ENCODE data around the gene PMEPA1. TPM values are rescaled to one million over a fixed set of nuclear protein-coding genes. Genes with fewer than 3 reads are reported as not detected.

The PMEPA1 gene
- total RNA-seq, 4 donors from 2014 or later: 10.4 to 37.8 (median 17.4) TPM

GRCh38 chr20:57710841-57711240 is 1.0 kb upstream of the PMEPA1 start:
- peaks cover 45 to 81% (median 76%) of the 10 kb centered on the region in 4 donors for H3K4me1 ChIP-seq
- TF ChIP-seq POLR2AphosphoS5 (IDR thresholded peaks at IDR 0.05) (no peak), POLR2A (IDR thresholded peaks at IDR 0.05; ENCODE audit: low read depth) (no peak), EP300 (IDR thresholded peaks at IDR 0.05) (no peak), CTCF (IDR thresholded peaks at IDR 0.05) (no peak)
- intact Hi-C loops (cut with DNase I): loop anchor here (5.0 kb wide), 1 partner anchor 36 kb away; no protein-coding TSS in a partner anchor
- no peaks in the 10 kb centered on the region for H3K9me3 ChIP-seq
- no peaks in the 10 kb centered on the region for H3K36me3 ChIP-seq
- peak overlapping the region; percentile 67 to 86 (median 81) for H3K4me3 ChIP-seq
- H3K27ac ChIP-seq (replicated peaks in 1 of 4): peak overlapping the region; percentile 88 to 94 (median 90)
- DNase-seq (ENCODE audit: extremely low spot score): no peak
- 27% methylated on average over 6 of the region's 6 CpGs for WGBS
- H3K27me3 ChIP-seq: no peaks in the 10 kb centered on the region

- no peak for TF ChIP-seq POLR2A (IDR thresholded peaks at IDR 0.05; ENCODE audit: low read depth)
- TF ChIP-seq POLR2AphosphoS5 (IDR thresholded peaks at IDR 0.05): peak in 1 of 2 donors; percentile 5
- Histone ChIP-seq H3K27me3 (no peaks in the 10 kb centered on the region), H3K27ac (replicated peaks in 1 of 4) (peak overlapping the region; percentile 80 to 94 (median 90)), H3K4me1 (peaks cover 37 to 87% (median 73%) of the 10 kb centered on the region in 4 donors), H3K4me3 (peak overlapping the region; percentile 67 to 86 (median 81)), H3K9me3 (no peaks in the 10 kb centered on the region), H3K36me3 (no peaks in the 10 kb centered on the region)
- no peak for DNase-seq (ENCODE audit: extremely low spot score)
- intact Hi-C loops (cut with DNase I): no loop called here
- 3% methylated on average over 7 of the region's 108 CpGs for WGBS
Observed at GRCh38 chr20:57708694-57709673, 831 bp downstream of the PMEPA1 start.

GRCh38 chr20:57707849-57708693 is 1.7 kb downstream of the PMEPA1 start:
- peak overlapping the region; percentile 67 to 86 (median 81) for H3K4me3 ChIP-seq
- intact Hi-C loops (cut with DNase I): no loop called here
- H3K27me3 ChIP-seq: no peaks in the 10 kb centered on the region
- H3K27ac ChIP-seq (replicated peaks in 1 of 4): peak overlapping the region; percentile 80 to 94 (median 90)
- no peak for DNase-seq (ENCODE audit: extremely low spot score)
- H3K36me3 ChIP-seq: no peaks in the 10 kb centered on the region
- WGBS: 54% methylated on average over 21 of the region's 23 CpGs
- TF ChIP-seq POLR2AphosphoS5 (IDR thresholded peaks at IDR 0.05): peak; percentile 57 to 59
- no peak for TF ChIP-seq CTCF (IDR thresholded peaks at IDR 0.05)
- H3K4me1 ChIP-seq: peaks cover 28 to 85% (median 66%) of the 10 kb centered on the region in 4 donors
- no peaks in the 10 kb centered on the region for H3K9me3 ChIP-seq

- Histone ChIP-seq H3K4me1 (peaks cover 22 to 85% (median 62%) of the 10 kb centered on the region in 4 donors), H3K27me3 (no peaks in the 10 kb centered on the region), H3K9me3 (no peaks in the 10 kb centered on the region), H3K27ac (replicated peaks in 1 of 4) (peak overlapping the region; percentile 80 to 94 (median 90)), H3K4me3 (peak overlapping the region in 3 of 4 donors; percentile 67 to 82 (median 80)), H3K36me3 (no peaks in the 10 kb centered on the region)
- no peak for TF ChIP-seq CTCF (IDR thresholded peaks at IDR 0.05)
- TF ChIP-seq POLR2A (IDR thresholded peaks at IDR 0.05; ENCODE audit: low read depth): no peak
- TF ChIP-seq EP300 (IDR thresholded peaks at IDR 0.05): no peak
- TF ChIP-seq POLR2AphosphoS5 (IDR thresholded peaks at IDR 0.05): no peak
- DNase-seq (ENCODE audit: extremely low spot score): no peak
- 63% methylated on average over 7 of the region's 7 CpGs for WGBS
- intact Hi-C loops (cut with DNase I): no loop called here
Observed at GRCh38 chr20:57707320-57707719, 2.5 kb downstream of the PMEPA1 start.
